GM19099 (cell line): Measurements from ENCODE around the gene TMEM131L.

Experiments used
- POLR2A ChIP-seq: IDR thresholded peaks from 3 replicates; pipeline ENCODE4 v1.6.1; 2011; ENCODE audit warnings: low read depth; ENCODE audit not compliant: insufficient read length; ENCODE audit errors: extremely low read depth

Gene TMEM131L

GRCh38 chr4:153509724-153510123 lies 43.6 kb downstream of the TMEM131L start:
- no peak for TF ChIP-seq POLR2A

GRCh38 chr4:153510252-153511001 lies 44.3 kb downstream of the TMEM131L start:
- TF ChIP-seq POLR2A = no peak

- TF ChIP-seq POLR2A = no peak
These were observed 44.9 kb downstream of the TMEM131L start for GRCh38 chr4:153511104-153511503.

- no peak for TF ChIP-seq POLR2A
These were observed 46.1 kb downstream of the TMEM131L start for GRCh38 chr4:153512162-153512852.

- no peak for TF ChIP-seq POLR2A
These were observed 46.9 kb downstream of the TMEM131L start for GRCh38 chr4:153512952-153513500.

GRCh38 chr4:153513596-153513995 lies 47.4 kb downstream of the TMEM131L start:
- no peak for TF ChIP-seq POLR2A

- no peak for TF ChIP-seq POLR2A
These were observed 47.9 kb downstream of the TMEM131L start for GRCh38 chr4:153514001-153514526.

GRCh38 chr4:153514688-153515426 lies 48.7 kb downstream of the TMEM131L start:
- TF ChIP-seq POLR2A = no peak

GRCh38 chr4:153517159-153517558 lies 51.0 kb downstream of the TMEM131L start:
- no peak for TF ChIP-seq POLR2A

- TF ChIP-seq POLR2A = no peak
These were observed 51.8 kb downstream of the TMEM131L start for GRCh38 chr4:153518001-153518400.

- TF ChIP-seq POLR2A = no peak
These were observed 52.7 kb downstream of the TMEM131L start for GRCh38 chr4:153518637-153519389.

- no peak for TF ChIP-seq POLR2A
These were observed 53.5 kb downstream of the TMEM131L start for GRCh38 chr4:153519687-153520086.

- TF ChIP-seq POLR2A = no peak
These were observed 54.1 kb downstream of the TMEM131L start for GRCh38 chr4:153520227-153520626.

- peak; percentile 26 for TF ChIP-seq POLR2A
These were observed 54.7 kb downstream of the TMEM131L start for GRCh38 chr4:153520801-153521329.

GRCh38 chr4:153521478-153521877 lies 55.3 kb downstream of the TMEM131L start:
- no peak for TF ChIP-seq POLR2A
